ENCODE results near the gene TMEM185B. TPM values are rescaled to one million over a fixed set of nuclear protein-coding genes. Genes with fewer than 3 reads are reported as not detected.
A peak's percentile ranks its signal among the peaks of the same experiment; 100 is the strongest.
"Not testable (repeated sequence)": the region's sequence is repeated elsewhere in the genome, so short reads cannot be mapped to it uniquely, and the experiment has no call there.

Gene TMEM185B
- total RNA-seq, 6 experiments from 2014 or later: 3.8 to 18.1 (median 10.6) TPM

GRCh38 chr2:120261387-120262006, 38.3 kb upstream of the TMEM185B start:
- intact Hi-C loops (cut with DNase I): no loop called here
- WGBS (ENCODE audit: insufficient coverage, low coverage, low lambda C conversion rate, missing lambda C conversion rate): 63% methylated on average over 5 of the region's 6 CpGs

GRCh38 chr2:120260736-120261135, 37.5 kb upstream of the TMEM185B start:
- peak; percentile 41 to 66 (median 58) for ATAC-seq
- 65% methylated on average over 3 of the region's 5 CpGs for WGBS (ENCODE audit: insufficient coverage, low coverage, low lambda C conversion rate, missing lambda C conversion rate)
- Histone ChIP-seq H3K27me3 (no peaks in the 10 kb centered on the region), H3K27ac (no peak overlapping the region), H3K36me3 (no peaks in the 10 kb centered on the region), H3K4me3 (no peak overlapping the region), H3K4me1 (peaks cover 0 to 7% (median 0%) of the 10 kb centered on the region in 4 donors), H3K9me3 (no peaks in the 10 kb centered on the region)
- intact Hi-C loops (cut with DNase I): no loop called here
- TF ChIP-seq CTCF (IDR thresholded peaks at IDR 0.05) (no peak), POLR2A (IDR thresholded peaks at IDR 0.05) (no peak)
- DNase-seq: no peak

More at GRCh38 chr2:120261387-120262006, 38.3 kb upstream of the TMEM185B start:
- ATAC-seq (no peak), DNase-seq (no peak)
- Histone ChIP-seq H3K27ac (no peak overlapping the region), H3K9me3 (no peaks in the 10 kb centered on the region), H3K4me1 (peaks cover 0 to 7% (median 0%) of the 10 kb centered on the region in 4 donors), H3K36me3 (no peaks in the 10 kb centered on the region), H3K4me3 (no peak overlapping the region), H3K27me3 (no peaks in the 10 kb centered on the region)
- no peak for TF ChIP-seq CTCF (IDR thresholded peaks at IDR 0.05)
- TF ChIP-seq POLR2A (IDR thresholded peaks at IDR 0.05): no peak

- H3K4me3 ChIP-seq; H3K9me3 ChIP-seq; H3K27me3 ChIP-seq; DNase-seq; ATAC-seq; intact Hi-C loops (cut with DNase I); H3K4me1 ChIP-seq; H3K36me3 ChIP-seq: not testable (repeated sequence)
- WGBS (ENCODE audit: insufficient coverage, low coverage, low lambda C conversion rate, missing lambda C conversion rate): 92% methylated on average over 2 of the region's 15 CpGs
- H3K27ac ChIP-seq: peak overlapping the region in 1 of 3 donors; percentile 35
Observed at GRCh38 chr2:120259939-120260338, 36.7 kb upstream of the TMEM185B start.

- Histone ChIP-seq H3K27me3 (no peaks in the 10 kb centered on the region), H3K9me3 (no peaks in the 10 kb centered on the region), H3K27ac (no peak overlapping the region), H3K4me3 (no peak overlapping the region), H3K4me1 (peaks cover 0 to 7% (median 0%) of the 10 kb centered on the region in 4 donors), H3K36me3 (no peaks in the 10 kb centered on the region)
- WGBS (ENCODE audit: insufficient coverage, low coverage, low lambda C conversion rate, missing lambda C conversion rate): 68% methylated on average over 9 of the region's 9 CpGs
- TF ChIP-seq POLR2A (IDR thresholded peaks at IDR 0.05) (no peak), CTCF (IDR thresholded peaks at IDR 0.05) (no peak)
- ATAC-seq (no peak), DNase-seq (no peak)
- intact Hi-C loops (cut with DNase I): no loop called here
Observed at GRCh38 chr2:120258196-120258595, 35.0 kb upstream of the TMEM185B start.

- Histone ChIP-seq H3K9me3 (no peaks in the 10 kb centered on the region), H3K4me1 (peaks cover 0 to 7% (median 0%) of the 10 kb centered on the region in 4 donors), H3K4me3 (no peak overlapping the region), H3K27ac (no peak overlapping the region), H3K27me3 (no peaks in the 10 kb centered on the region), H3K36me3 (no peaks in the 10 kb centered on the region)
- no peak for DNase-seq
- intact Hi-C loops (cut with DNase I): no loop called here
- TF ChIP-seq POLR2A (IDR thresholded peaks at IDR 0.05): no peak
- TF ChIP-seq CTCF (IDR thresholded peaks at IDR 0.05): no peak
- 20% methylated on average over 1 of the region's 1 CpG for WGBS (ENCODE audit: insufficient coverage, low coverage, low lambda C conversion rate, missing lambda C conversion rate)
- no peak for ATAC-seq
Observed at GRCh38 chr2:120257522-120257921, 34.3 kb upstream of the TMEM185B start.

Measured in right lobe of liver (tissue), 6 donors.